GM21528 (cell line): ENCODE data around the gene CLDN34.

ENCODE experiments used
- ATAC-seq: cut with Tn5 transposase; IDR thresholded peaks from one replicate; pipeline ENCODE4 v1.9.1; 2021; ENCODE audit warnings: mild to moderate bottlenecking, moderate library complexity; ENCODE audit not compliant: unreplicated experiment, low FRiP score

CLDN34 gene, protein sequence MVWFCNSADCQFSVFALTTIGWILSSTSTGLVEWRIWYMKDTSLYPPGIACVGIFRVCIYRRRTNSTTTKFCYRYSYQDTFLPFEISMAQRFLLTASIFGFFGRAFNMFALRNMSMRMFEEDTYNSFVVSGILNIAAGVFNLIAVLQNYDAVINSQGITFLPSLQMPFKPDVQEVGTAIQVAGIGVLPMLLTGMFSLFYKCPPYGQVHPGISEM

DNA sequence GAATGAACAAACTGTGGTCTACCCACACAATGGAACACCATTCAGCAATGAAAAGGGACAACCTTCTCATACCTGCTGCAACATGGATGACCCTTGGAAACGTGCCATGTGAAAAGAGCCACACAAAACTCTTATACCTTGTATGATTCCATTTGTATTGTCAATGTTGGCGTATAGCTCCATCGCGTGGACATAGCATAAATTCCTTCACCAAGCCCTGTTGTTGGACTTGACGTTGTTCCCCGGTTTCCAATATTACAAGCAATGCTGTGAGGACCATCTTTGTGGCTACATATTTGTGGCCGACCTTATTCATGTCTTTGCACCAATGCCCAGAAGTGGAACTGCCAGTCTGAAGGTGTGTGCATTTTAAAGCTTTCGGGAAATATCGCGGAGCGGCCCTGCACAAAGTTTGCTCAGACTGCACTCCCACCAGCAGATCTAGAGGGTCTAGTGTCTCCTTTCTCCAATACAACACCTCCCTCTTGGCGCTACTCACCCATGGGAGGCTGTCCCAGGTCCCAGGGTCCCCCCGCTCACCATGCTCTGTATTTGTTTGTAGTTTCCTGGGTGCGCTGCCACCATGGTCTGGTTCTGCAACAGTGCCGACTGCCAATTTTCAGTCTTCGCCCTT, at the start of gene CLDN34:
Gene CLDN34, plus strand, starts transcription at position 584 of the 634 bp plus-strand sequence. Its CDS starts 0 bp downstream, at position 584.
- no peak for ATAC-seq

DNA sequence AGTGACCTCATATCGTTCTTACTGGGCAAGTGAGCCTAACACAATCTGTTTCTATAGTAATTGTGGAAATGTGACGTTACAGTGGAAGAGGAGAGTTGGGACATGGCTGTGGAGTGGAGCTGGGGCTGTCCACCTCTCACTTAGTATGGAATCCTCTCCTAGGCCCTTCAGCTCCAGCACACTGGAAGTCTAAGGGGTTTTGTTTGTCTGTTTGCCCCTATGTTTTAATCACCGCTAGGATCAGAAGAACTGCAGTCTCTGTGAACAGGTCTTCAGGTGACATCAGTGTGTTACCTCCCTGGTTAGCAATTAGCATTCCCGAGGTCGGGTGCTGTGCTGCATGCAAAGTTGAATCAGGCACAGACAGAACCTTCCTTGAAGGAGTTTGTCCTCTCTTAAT, 49.3 kb upstream of the CLDN34 start:
- no peak for ATAC-seq

DNA sequence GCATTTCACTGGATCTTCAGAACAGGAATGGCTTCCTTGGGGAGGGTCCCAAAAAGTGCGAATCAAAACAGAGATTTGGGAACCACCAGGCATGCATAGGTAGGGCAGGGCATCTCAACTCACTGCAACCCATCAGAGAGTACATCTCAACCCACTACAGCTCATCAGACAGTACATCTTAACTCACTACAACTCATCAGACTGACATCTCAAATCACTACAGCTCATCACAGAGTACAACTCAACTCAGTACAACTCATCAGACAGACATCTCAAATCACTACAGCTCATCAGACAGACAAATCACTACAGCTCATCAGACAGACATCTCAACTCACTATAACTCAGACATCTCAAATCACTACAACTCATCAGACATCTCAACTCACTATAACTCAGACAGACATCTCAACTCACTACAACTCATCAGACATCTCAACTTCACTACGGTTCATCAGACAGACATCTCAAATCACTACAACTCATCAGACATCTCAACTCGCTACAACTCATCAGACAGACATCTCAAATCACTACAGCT, 47.5 kb upstream of the CLDN34 start:
- ATAC-seq = no peak

DNA sequence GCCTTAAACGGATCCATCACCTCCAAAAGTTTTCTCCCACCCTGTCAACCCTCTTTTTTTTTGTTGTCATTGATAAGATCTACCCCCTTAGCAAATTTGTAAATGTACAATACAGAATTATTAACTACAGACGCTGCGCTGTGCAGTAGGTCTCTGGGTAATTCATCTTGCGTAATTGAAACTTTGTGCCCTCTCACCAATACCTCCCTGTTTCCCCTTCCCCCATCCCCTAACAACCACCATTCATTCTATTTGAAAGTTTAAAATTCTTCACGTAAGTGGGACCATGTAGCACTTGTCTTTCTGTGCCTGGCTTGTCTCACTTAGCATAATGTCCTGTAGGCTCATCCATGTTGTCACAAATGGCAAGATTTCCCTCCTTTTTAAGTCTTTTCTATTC, 45.8 kb upstream of the CLDN34 start:
- ATAC-seq = no peak

DNA sequence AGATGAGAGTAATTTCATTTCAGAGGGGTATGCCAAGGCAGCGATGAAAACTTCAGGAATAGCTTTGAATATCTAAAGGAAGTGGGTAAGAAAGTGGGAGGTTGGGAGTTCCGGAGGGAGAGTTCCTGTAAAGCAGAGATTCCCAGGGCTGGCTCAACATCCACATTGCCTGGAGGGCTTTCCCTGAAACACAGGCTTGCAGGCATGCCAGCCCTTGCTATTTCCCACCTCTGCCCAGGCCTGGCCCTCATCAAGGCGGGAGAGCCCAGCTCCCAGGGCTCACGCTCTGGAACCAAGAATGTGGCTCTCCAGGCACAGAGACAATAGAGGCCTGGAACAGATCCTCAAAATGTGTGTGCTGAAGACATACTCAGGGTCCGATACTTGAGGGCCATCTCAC, 43.8 kb upstream of the CLDN34 start:
- ATAC-seq = no peak

DNA sequence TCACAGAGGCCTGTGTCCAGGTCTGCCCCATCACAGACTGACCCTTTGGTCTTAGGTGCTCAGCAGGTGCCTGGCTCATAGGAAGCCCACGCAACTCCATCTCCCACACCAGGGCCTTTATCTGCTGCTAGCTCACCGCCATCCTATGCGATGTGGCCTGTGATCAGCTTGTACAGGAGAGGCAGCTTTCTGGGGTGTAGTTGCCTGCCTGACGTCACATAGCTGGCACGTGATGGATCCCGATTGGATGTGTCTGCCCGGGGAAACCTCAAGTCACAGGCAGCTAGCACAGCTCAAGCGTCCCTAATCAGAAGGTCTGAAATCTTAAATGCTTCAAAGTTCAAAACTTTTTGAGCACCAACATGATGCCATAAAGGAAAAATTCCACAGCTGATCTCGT, 41.2 kb upstream of the CLDN34 start:
- ATAC-seq = no peak

DNA sequence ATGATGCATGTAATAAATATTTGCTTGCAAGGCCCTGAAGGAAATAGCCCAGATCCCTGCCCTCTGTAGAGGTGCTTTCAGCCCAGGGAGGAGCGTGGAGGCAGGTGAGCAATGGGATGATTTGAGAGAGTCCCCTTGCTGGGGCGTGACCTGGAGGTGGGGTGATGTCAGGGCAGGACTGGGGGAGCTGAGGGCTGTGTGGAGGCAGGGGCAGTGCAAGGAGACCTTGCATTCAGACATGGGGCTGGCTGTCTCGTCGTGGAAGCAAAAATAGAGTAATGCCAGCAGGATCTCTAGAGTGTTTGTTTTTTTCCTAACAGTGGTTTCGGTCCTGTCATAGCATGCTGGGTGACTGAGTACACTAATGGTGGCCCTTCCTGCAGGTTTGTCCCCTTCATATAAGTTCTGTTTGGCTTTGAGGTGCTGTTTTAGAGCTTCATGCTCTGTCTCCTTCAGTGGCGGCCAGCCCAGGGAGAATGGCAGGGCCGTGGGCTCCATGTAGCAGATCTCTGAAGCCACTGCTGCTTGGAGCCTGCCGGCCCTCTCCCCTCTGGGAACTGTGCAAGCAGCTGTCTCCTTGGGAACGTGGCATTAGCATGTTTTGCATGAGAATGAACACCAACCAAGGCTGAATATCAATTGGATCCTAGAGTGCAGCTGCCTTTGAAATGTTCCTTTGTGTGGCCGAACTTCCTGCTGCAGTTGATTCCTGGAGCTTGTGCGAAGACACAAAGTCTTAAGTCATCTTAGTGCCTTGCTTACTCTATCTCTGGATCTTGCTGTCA, 39.3 kb upstream of the CLDN34 start:
- no peak for ATAC-seq

DNA sequence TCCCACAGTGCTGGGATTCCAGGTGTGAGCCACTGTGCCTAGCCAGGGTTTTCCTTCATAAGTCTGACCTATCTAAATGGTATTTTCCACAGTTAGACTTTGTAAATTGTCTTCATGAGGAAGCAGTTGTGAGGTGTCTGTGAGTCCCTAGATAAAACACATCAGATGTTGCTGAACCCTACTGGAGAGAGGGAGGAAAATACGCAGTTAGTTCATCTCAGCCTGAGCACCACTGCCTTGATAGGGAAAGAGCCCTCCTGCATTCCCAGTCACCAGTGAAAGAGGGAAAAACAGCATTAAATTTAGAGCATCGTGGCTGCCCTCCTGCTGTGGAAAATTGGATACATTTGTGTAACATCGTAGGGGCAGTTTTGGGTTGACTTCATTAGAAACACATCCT, 31.7 kb upstream of the CLDN34 start:
- ATAC-seq = no peak

DNA sequence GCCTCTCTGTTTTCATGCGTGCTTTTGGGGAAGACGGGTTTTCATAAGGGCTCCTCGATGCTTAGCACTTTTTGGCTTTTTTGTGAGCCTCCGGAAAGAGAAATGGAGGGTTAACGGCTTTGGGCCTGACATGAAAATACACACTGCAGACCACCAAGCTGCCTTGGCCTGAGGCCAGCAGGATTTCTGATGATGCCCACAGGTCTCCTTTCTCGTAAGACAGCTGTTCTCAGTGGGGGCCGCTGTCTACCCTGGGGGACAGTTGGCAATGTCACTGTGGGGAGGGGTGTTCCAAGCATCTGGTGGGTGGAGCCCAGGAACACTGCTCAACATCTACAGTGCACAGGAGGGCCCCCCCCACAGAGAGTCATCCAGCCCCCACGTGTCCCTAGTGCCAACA, 29.4 kb upstream of the CLDN34 start:
- ATAC-seq = no peak

DNA sequence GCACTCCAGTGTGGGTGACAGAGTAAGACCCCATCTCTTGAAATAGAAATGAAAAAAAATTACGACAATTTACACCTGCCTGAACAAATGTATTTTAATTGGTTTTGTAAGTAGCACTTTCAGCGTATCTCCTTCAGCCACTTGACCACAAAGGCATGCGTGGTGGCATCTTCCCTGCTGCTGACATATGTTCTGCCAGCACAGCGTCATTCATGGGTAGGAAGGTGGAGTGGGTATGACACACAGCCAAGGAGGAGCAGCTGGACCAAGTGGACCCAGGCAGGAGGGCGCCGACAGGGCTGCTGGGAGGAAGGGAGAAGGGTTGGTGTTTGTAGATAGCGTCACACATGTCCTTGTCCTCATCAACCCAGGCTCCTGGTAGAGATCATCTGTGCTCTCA, 28.6 kb upstream of the CLDN34 start:
- no peak for ATAC-seq

DNA sequence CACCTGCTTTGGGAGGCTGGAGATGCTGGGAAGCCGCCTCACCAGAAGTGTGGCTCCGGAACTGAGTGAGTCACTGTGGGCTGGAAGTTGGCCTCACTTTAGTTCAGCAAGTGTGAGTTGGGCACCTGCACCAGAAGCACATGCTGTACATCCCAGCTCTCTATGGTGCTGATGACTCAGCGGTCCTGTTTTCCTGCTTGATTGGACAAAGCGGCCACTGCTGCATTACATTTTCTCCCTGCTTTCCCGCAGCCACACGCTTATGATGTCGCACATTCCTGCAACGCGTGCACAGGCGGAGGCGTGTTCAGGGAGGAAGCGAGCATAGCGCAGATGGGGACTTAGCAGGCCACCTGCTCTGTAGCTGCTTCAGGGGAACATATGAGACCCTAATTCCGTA, 26.7 kb upstream of the CLDN34 start:
- ATAC-seq = no peak

DNA sequence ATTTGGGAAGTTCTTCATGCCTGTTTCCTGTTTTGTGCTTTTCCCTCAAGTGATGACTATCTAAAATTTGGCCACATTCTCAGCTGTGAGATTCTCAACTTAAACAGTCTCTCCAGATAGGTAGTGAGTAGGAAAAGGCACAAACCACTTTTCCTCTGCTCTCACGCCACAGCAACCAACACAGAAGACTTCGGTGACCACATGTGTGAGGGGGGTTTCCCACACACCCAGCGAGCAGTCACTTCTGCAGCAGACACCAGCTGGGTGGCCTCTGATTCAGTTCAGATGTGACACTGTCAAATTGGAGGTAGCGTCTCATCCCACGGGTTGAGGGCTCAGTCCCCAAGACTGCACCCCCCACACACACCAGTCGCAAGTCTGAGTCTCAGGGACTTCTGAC, 25.1 kb upstream of the CLDN34 start:
- peak; percentile 78 for ATAC-seq

DNA sequence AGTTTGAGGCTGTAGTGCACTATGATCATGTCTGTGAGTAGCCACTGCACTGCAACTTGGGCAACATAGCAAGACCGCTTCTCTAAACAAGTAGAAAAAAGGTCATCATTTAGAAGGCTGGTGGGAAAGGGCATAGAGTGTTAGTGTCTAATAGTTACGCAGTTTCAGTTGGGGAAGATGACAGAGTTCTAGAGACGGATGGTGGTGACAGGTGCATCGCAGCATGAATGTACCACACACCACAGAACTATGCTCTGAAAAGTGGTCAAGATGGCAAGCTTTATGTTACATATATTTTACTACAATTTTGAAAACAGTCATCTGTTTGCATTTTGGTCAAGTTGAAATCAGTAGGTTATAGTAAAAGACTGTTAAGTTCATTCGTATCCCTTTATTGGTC, 23.7 kb upstream of the CLDN34 start:
- ATAC-seq = no peak

DNA sequence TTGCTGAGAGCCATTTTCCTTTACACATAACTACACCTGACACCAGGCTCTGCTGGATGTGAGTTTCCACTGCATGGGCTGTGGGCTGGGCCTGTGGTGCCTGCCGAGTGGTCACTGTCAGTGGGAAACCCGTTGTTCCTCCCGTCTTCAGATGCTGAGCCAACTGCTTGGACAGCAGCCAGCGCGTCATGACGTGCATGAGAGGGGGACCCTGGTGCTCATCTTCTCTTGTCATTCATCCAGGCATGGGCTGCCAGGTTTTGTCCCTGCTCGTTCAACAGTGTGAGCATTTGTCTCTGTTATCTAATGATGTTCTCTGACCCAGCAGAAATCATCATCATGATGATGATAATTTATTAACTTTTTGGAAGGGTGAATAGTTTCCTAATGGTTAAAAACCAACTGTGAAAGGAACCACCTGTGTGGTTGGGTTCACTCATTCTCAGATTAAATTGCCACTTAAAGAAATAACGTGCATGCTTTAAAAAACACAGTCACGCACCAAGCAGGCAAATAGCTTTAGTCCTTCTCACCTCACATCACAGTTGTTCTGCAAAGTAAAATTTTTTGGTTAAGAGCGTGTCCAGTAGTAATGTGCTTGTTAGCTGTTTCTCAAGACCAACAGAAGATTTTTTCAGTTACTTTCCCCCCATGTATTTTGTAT, 19.9 kb upstream of the CLDN34 start:
- ATAC-seq = no peak

DNA sequence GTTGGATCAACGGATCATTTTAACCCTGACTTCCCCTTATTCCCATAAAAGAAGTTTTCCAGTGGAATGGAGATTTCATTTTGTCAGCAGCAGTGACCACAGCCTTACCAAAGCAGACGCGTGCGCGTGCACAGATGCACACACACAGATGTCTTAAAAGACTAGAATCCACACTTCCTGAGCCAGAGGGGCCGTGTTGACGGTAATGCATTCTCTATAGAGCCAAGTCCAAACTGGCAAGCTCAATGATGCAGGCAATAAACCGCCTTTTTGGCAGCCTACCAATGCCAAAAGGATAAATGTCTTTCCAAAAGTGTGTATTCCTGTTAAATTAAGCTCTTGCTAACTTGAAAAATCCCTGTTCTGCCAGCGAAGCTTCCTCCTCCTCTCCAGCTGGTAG, 18.8 kb upstream of the CLDN34 start:
- no peak for ATAC-seq

DNA sequence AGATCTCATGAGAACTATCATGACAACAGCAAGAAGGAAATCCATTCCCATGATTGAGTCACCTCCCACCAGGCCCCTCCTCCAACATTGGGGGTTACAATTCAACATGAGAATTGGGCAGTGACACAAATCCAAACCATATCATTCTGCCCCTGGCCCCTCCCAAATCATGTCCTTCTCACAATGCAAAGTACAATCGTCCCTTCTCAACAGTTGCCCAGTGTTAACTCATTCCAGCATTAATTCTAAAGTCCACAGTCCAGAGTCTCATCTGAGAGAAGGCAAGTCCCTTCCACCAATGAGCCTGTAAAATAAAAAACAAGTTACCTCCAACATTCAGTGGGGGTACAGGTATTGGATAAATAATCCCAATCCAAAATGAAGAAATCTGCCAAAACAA, 14.9 kb upstream of the CLDN34 start:
- no peak for ATAC-seq

DNA sequence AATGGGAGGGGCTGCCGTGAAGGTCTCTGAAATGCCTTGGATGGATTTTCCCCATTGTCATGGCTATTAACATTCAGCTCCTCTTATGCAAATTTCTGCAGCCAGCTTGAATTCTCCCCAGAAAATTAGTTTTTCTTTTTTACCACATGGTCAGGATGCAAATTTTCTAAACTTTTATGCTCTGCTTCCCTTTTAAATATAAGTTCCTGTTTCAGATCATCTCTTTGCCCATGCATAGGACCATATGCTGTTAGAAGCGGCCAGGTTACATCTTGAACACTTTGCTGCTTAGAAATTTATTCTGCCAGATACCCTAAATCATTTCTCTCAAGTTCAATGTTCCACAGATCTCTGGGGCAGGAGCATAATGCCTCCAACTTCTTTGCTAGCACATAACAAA, 13.8 kb upstream of the CLDN34 start:
- no peak for ATAC-seq

DNA sequence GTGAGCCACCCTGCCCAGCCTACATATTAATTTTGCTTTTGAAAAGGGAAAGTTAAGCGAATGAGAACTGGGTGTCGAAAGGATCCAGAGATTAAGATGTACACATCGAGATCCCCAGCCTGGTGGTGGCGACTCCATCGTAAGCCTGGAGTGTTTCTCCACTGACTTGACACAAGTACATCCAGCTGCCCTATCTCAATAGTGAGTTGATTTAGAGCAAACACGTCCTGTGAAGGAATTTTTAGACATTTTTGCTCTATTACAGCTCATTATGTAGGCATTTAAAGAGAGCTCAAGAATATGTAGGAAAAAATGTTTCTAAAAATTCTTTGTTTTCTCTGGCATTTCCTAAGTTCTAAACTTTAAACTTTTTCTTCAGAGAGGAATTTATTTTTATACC, 11.7 kb upstream of the CLDN34 start:
- ATAC-seq = no peak

DNA sequence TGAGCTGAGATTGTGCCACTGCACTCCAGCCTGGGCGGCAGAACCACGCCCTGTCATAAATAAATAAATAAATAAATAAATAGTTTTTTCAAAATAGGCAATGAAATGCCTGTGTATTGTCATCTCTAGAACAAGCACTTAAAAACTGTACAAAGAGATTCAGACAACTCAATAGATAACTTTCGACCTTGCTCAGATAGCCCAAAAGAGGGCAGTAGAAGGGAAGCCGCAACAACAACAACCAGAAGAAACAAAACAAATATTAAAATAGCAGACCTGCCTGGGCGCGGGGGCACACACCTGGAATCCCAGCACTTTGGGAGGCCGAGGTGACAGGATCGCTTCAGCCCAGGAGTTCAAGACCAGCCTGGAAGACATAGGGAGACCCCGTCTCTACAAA, 9.4 kb upstream of the CLDN34 start:
- no peak for ATAC-seq

DNA sequence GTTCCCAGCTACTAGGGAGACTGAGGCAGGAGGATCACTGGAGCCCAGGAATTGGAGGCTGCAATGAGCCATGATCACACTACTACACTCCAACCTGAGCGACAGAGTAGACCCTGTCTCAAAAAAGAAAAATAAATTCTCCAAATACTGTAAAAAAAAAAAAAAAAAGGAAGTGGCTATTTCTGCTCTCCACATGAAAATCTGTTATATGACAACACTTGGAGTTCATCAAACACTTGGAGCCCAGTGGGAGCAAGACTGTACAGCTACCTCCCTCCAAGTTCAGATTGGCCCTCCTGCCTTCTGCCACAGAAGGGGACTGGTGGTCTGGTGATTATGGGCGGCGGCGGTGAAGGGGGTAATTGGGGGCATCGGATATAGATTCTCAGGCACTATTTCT, 9.0 kb upstream of the CLDN34 start:
- no peak for ATAC-seq

DNA sequence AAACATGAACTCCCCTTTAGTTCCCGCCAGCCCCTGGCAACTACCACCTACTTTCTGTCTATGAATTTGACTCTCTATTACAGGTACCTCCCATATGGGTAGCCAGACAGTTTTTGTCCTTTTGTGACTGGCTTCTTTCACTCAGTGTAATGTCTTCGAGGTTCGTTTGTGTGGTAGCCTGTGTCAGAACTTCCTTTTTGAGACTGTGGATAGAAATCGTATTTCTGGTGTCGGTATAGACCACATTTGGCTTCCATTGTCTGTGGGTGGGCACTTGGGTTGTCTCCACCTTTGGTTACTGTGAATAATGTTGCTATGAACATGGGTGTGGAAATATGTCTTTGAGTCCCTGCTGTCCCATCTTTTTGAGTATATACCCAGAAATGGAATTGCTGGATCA, 5.4 kb upstream of the CLDN34 start:
- ATAC-seq = no peak
